Right hindlimb (tissue), 1 donor: Measurements from ENCODE around the gene CDX4.
A peak's percentile ranks its signal among the peaks of the same experiment; 100 is the strongest.
"Not testable (repeated sequence)": the region's sequence is repeated elsewhere in the genome, so short reads cannot be mapped to it uniquely, and the experiment has no call there.

Experiments used
- DNase-seq: peaks from one replicate; pipeline ENCODE4 v3.0.0-alpha.2; 2018

Gene CDX4, protein sequence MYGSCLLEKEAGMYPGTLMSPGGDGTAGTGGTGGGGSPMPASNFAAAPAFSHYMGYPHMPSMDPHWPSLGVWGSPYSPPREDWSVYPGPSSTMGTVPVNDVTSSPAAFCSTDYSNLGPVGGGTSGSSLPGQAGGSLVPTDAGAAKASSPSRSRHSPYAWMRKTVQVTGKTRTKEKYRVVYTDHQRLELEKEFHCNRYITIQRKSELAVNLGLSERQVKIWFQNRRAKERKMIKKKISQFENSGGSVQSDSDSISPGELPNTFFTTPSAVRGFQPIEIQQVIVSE

GRCh38 chrX:73446831-73447230, at the start of gene CDX4:
CDX4 (plus strand) TSS chrX:73447053; CDS start chrX:73447254, 201 bp downstream.
- DNase-seq, result no peak

DNA sequence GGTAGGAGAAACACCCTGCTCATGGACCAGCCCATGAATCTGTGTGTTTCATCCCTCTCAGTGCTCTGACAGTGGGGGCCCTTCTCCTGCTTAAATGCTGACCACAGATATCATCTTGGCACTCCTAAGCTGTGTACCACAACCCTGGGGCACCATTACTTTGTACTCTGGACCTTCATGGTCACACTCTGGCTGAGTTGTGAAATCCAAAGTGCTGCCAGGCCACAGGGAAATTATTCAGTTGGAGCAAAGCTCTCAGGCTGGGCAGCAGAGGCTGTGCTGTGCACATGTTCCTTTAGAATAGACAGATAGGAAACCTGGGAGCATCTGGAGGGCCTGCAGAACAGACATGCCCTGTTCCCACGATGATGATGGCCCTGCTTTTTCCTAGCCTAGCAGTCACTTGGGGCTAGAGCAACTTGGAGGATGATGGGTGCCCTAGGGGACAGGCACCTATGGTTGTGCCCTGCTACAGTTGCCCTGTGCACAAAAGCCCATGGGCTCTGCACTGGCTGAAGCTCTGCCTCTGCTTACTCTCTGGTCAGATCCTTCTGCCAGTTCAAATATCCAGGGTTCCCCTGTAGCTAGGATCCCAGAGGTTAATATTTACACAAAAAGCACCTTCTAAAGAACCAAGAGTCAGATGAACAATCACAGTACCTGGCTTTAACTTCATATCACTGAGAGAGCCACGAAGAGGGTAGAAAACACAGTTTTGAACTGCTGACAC, 48.5 kb upstream of the CDX4 start:
- DNase-seq, result no peak

DNA sequence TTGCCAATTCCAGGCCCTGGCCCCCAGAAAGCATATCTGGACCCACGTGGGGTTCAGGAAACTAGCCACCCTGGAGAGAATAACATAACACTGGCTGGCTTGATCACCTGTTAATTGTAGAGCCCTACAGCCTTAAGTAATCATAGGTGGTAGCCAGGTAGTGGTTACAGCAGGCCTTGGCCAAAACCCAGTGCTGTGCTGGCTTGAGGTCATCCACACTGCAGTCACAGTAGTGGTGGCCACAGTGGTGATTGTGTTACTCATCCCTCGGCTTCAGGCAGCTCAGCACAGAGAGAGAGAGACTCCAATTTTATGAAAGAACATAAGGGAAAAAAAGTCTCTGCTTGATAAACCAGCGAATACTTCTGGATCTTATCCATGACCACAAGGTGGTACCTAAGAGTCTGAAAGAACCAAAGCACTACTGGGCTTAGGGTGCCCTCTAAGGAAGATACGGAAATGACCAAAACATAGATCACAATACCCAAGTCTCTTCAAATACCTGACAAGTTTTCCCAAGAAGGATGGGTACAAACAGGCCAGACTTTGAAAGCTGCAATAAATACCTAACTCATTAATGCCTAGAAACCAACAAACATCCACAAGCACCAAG, 46.6 kb upstream of the CDX4 start:
- DNase-seq, result no peak

DNA sequence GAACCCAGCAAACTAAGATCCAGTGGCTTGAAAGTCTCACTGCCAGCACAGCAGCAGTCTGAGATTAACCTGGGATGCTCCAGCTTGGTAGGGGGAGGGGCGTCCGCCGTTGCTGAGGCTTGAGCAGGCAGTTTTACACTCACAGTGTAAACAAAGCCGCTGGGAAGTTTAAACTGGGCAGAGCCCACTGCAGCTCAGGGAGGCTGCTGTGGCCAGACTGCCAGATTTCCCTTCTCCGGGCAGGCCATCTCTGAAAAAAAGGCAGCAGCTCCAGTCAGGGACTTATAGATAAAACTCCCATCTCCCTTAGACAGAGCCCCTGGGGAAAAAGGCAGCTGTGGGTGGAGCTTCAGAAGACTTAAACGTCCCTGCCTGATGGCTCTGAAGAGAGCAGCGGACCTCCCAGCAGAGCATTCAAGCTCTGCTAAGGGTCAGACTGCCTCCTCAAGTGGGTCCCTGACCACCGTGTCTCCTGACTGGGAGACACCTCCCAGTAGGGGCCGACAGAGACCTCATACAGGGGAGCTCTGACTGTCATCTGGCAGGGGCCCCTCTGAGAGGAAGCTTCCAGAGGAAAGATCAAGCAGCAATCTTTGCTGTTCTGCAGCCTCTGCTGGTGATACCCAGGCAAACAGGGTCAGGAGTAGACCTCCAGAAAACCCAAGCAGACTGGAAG, 45.1 kb upstream of the CDX4 start:
- no peak for DNase-seq

- no peak for DNase-seq
Measured at GRCh38 chrX:73412930-73413329, 33.9 kb upstream of the CDX4 start.

DNA sequence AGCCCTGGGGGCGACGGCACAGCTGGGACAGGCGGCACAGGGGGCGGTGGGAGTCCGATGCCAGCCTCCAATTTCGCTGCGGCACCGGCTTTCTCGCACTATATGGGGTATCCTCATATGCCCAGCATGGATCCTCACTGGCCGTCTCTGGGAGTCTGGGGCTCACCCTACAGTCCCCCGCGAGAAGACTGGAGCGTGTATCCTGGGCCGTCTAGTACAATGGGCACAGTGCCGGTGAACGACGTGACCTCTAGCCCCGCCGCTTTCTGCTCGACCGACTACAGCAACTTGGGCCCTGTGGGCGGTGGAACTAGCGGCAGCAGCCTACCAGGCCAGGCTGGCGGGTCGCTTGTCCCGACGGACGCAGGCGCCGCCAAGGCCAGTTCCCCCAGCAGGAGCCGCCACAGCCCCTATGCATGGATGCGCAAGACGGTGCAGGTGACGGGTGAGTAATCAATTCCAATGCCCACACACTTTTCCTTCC, 500 bp downstream of the CDX4 start:
- DNase-seq, result peak; percentile 11

DNA sequence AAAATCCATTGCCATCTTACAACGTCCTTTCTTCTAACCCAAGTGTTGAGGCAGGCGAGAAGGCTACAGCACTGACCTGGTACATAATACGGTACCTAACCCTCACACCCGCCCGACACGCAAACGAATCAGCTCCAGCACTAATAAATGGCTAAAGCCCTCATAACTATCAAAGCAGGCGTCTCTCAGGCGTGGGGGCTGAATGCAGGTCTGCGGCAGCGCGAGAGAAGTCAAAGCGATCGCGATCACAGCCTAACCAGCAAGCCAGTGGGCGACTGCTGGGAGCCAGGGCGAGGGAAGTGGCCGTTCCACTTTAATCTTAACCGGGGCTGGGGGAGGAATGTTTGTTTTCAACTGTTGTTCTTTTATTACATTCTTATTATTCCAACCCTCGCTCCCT, 1.5 kb downstream of the CDX4 start:
- no peak for DNase-seq

DNA sequence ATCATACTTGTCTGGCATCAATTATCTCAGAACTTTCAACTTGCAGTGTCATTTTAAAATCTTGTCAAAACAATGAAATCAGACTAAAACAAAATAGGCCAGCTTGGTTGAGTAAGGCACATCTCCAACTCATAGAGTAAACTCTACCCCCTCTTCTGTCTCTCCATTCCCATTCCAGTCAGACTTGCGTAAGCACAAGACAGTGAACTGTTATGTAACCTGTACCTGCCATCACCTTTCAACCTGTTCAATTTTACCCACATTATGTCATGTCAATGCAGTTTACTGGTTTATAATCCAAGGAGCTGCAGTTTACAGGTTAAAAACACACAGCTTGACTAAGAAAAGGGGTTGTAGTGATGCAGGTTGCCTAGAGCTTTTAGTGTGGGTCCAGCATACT, 8.3 kb downstream of the CDX4 start:
- DNase-seq, result no peak

GRCh38 chrX:73457306-73457705, 10.5 kb downstream of the CDX4 start:
- no peak for DNase-seq

DNA sequence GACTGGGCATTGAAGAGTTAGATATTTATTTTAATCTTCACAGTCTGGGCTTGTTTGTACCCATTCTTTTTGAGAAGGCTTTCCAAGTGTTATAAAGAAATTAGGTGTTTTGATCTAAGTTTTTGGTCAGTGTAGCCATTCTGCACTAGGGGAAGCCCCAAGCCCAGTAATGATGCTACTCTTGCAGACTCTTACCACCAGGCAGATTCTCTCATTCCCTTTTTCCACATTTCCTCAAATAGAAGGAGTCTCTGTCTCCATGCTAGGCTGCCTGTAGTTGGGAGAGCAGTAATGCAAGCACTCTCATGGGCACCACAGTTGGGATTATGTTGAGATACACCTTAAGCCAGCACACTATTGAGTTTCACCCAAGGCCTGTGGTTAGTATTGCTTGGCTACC, 21.5 kb downstream of the CDX4 start:
- DNase-seq, result no peak

GRCh38 chrX:73478961-73479360, 32.1 kb downstream of the CDX4 start:
- DNase-seq, result no peak

- no peak for DNase-seq
Measured at GRCh38 chrX:73481521-73481920, 34.7 kb downstream of the CDX4 start.

DNA sequence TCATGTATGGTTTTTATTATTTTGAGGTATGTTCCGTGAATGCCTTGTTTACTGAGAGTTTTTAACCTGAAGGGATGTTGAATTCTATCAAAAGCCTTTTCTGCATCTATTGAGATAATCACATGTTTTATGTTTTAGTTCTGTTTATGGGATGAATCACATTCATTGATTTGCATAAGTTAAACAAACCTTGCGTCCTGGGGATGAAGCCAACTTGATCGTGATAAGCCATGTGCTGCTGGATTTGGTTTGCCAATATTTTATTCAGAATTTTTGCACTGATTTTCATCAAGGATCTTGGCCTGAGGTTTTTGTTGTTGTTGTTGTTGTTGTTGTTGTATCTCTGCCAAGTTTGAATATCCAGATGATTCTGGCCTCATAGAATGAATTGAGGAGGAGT, 43.8 kb downstream of the CDX4 start:
- DNase-seq, result no peak

GRCh38 chrX:73492178-73492577, 45.3 kb downstream of the CDX4 start:
- DNase-seq, result not testable (repeated sequence)
